Left lung (tissue), 10 donors: Measurements from ENCODE around the gene OR6K6. TPM values are rescaled to one million over a fixed set of nuclear protein-coding genes. Genes with fewer than 3 reads are reported as not detected.

Source experiments
- ATAC-seq: fragments of 200-7000 bp; cut with Tn5 transposase; one replicate; pipeline ENCODE4 v1.9.1; 2020; ENCODE audit warnings: moderate library complexity
- DNase-seq, 4 donors: peaks; one replicate each; pipeline ENCODE4 v3.0.0-alpha.2; 2013 to 2020
- H3K27ac ChIP-seq, 2 donors: fragments of 200-600 bp; sonication (generic) in 1 of 2; one replicate each; pipeline versions ENCODE4 v1.5.0 to v1.8.0; 2020 to 2021
- H3K27me3 ChIP-seq, 2 donors: fragments of 200-600 bp; sonication (generic) in 1 of 2; one replicate each; pipeline versions ENCODE4 v1.5.0 to v1.8.0; 2020 to 2021
- H3K36me3 ChIP-seq, 2 donors: fragments of 200-600 bp; sonication (generic) in 1 of 2; one replicate each; pipeline versions ENCODE4 v1.5.0 to v1.8.0; 2020 to 2021
- H3K4me1 ChIP-seq, 2 donors: fragments of 200-600 bp; one replicate each; pipeline ENCODE4 v1.8.0; 2021
- H3K4me3 ChIP-seq, 2 donors: fragments of 200-600 bp; sonication (generic) in 1 of 2; one replicate each; pipeline versions ENCODE4 v1.5.0 to v1.8.0; 2020 to 2021; ENCODE audit warnings: mild to moderate bottlenecking in 1 of 2
- H3K9me3 ChIP-seq, 2 donors: fragments of 200-600 bp; sonication (generic) in 1 of 2; one replicate each; pipeline versions ENCODE4 v1.5.0 to v1.8.0; 2020 to 2021
- intact Hi-C, 2 donors: fragments of 100-400 bp; cut with DNase I; formaldehyde crosslinking; loops; one replicate each; pipeline versions ENCODE4 v1.11.2 to v1.14.2; 2022
- polyA plus RNA-seq, 6 donors: library from polyadenylated mRNA; unstranded; fragments of 120-200 nt; gene quantifications; one replicate each; pipeline ENCODE4 v1.2.1, GENCODE V29; 2013; ENCODE audit not compliant: insufficient read length in 6 of 6
- total RNA-seq, 2 donors: library from RNA; stranded (reverse); fragmentation: NEBNext Ultra II Directional; extraction: Animal tissue kit (Norgen Biotek cat#: 25700); gene quantifications; one replicate each; pipeline ENCODE4 v1.2.1, GENCODE V29; 2021
- TF ChIP-seq, protein P1 (sequence below), 2 donors: fragments of 200-600 bp; sonication (generic) in 1 of 2; IDR thresholded peaks; one replicate each; pipeline versions ENCODE4 v1.5.0 to v1.8.0; 2021; ENCODE audit warnings: antibody characterized with exemption in 2 of 2
- donor health status: DM: no; HTN: yes; CAD: no.
- donor health status: DM: no; HTN: no; CAD: no.

OR6K6 gene
- total and polyA plus RNA-seq, 8 donors = not detected

DNA sequence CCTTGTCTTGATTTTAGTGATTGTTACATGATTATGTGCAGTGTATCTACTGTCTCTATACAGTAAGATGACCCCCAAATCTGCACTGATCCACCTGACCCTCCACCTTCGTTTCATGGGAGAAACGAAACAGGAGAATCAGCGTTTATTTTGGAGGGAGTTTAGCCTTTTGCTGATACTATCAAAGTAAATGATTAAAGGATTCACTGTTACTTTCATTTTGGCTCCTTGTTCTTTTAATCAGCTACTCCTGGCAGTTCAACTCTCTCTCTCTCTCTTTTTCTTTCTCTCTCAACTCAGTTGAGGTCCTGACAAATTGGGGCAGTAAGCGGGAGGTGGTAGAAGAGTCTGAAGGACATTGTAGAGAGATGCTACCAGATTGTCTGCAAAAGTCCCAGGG lies 24.1 kb upstream of the OR6K6 start:
- TF ChIP-seq, protein P1, sequence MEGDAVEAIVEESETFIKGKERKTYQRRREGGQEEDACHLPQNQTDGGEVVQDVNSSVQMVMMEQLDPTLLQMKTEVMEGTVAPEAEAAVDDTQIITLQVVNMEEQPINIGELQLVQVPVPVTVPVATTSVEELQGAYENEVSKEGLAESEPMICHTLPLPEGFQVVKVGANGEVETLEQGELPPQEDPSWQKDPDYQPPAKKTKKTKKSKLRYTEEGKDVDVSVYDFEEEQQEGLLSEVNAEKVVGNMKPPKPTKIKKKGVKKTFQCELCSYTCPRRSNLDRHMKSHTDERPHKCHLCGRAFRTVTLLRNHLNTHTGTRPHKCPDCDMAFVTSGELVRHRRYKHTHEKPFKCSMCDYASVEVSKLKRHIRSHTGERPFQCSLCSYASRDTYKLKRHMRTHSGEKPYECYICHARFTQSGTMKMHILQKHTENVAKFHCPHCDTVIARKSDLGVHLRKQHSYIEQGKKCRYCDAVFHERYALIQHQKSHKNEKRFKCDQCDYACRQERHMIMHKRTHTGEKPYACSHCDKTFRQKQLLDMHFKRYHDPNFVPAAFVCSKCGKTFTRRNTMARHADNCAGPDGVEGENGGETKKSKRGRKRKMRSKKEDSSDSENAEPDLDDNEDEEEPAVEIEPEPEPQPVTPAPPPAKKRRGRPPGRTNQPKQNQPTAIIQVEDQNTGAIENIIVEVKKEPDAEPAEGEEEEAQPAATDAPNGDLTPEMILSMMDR (IDR thresholded peaks at IDR 0.05) = no peak
- H3K4me1 ChIP-seq = no peaks in the 10 kb centered on the region
- H3K9me3 ChIP-seq = no peaks in the 10 kb centered on the region
- no peak overlapping the region for H3K27ac ChIP-seq
- H3K4me3 ChIP-seq = no peak overlapping the region
- H3K36me3 ChIP-seq = no peaks in the 10 kb centered on the region
- intact Hi-C loops = no loop called here
- DNase-seq (no peak), ATAC-seq (no peak)
- H3K27me3 ChIP-seq = no peaks in the 10 kb centered on the region

GRCh38 chr1:158731707-158732106 lies 22.8 kb upstream of the OR6K6 start:
- ATAC-seq = no peak
- intact Hi-C loops = no loop called here
- no peak overlapping the region for H3K27ac ChIP-seq
- no peak overlapping the region for H3K4me3 ChIP-seq
- H3K4me1 ChIP-seq = no peaks in the 10 kb centered on the region
- DNase-seq = no peak
- TF ChIP-seq, protein P1 (IDR thresholded peaks at IDR 0.05) = no peak
- H3K27me3 ChIP-seq = no peaks in the 10 kb centered on the region
- no peaks in the 10 kb centered on the region for H3K36me3 ChIP-seq
- no peaks in the 10 kb centered on the region for H3K9me3 ChIP-seq

- ATAC-seq (no peak), DNase-seq (no peak)
- TF ChIP-seq, protein P1 (IDR thresholded peaks at IDR 0.05) = no peak
- Histone ChIP-seq H3K36me3 (no peaks in the 10 kb centered on the region), H3K9me3 (no peaks in the 10 kb centered on the region), H3K27me3 (no peaks in the 10 kb centered on the region), H3K4me3 (no peak overlapping the region), H3K27ac (no peak overlapping the region), H3K4me1 (no peaks in the 10 kb centered on the region)
- intact Hi-C loops = no loop called here
These were observed 22.0 kb upstream of the OR6K6 start for GRCh38 chr1:158732524-158732923.

DNA sequence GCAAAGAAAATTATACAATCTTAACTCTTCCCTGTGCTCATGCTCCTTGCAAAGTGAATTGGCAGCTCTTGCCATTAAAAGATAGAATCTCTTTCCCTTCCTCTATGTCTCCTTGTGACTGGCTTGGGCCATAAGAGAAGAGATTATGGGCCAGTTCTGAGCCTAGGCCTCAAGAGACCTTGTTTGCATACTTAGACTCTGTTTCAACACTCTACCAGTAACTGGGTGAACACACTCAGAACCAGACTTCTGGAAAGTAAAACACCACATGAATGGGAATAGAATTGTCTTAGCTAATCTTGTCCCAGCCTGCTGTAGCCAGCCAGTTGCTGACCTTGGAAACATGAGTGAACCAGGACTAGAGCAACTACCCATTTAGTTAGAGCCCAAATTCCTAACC lies 18.7 kb upstream of the OR6K6 start:
- H3K27me3 ChIP-seq = no peaks in the 10 kb centered on the region
- peak; percentile 65 for ATAC-seq
- no peak overlapping the region for H3K4me3 ChIP-seq
- intact Hi-C loops = no loop called here
- no peaks in the 10 kb centered on the region for H3K9me3 ChIP-seq
- no peaks in the 10 kb centered on the region for H3K36me3 ChIP-seq
- DNase-seq = no peak
- no peak overlapping the region for H3K27ac ChIP-seq
- TF ChIP-seq, protein P1 (IDR thresholded peaks at IDR 0.05) = no peak
- no peaks in the 10 kb centered on the region for H3K4me1 ChIP-seq

GRCh38 chr1:158752155-158752712 lies 2.3 kb upstream of the OR6K6 start:
- intact Hi-C loops = no loop called here
- no peak overlapping the region for H3K27ac ChIP-seq
- TF ChIP-seq, protein P1 (IDR thresholded peaks at IDR 0.05) = no peak

More at GRCh38 chr1:158752155-158752712, 2.3 kb upstream of the OR6K6 start:
- no peak for ATAC-seq
- no peaks in the 10 kb centered on the region for H3K27me3 ChIP-seq
- no peak overlapping the region for H3K4me3 ChIP-seq
- H3K36me3 ChIP-seq = no peaks in the 10 kb centered on the region
- H3K4me1 ChIP-seq = no peaks in the 10 kb centered on the region
- no peaks in the 10 kb centered on the region for H3K9me3 ChIP-seq
- peak in 1 of 4 donors; percentile 51 for DNase-seq
